ENCODE results near the gene TMEM117. TPM values are rescaled to one million over a fixed set of nuclear protein-coding genes. Genes with fewer than 3 reads are reported as not detected.

The TMEM117 gene
- total RNA-seq, 2 donors from 2014 or later = 7.3 to 30.8 TPM

- H3K27me3 ChIP-seq (replicated peaks; ENCODE audit: insufficient read depth) = no peaks in the 10 kb centered on the region
- DNase-seq (ENCODE audit: low spot score) (no peak), ATAC-seq (ENCODE audit: insufficient number of reproducible peaks, low FRiP score, low read depth) (no peak)
- H3K27ac ChIP-seq = no peak overlapping the region
- H3K4me1 ChIP-seq (ENCODE audit: control insufficient read depth in 1 of 2, low read depth in 2 of 2) = no peaks in the 10 kb centered on the region
- H3K9me3 ChIP-seq = no peaks in the 10 kb centered on the region
- no peak overlapping the region for H3K4me3 ChIP-seq
- H3K36me3 ChIP-seq = no peaks in the 10 kb centered on the region
- TF ChIP-seq CTCF (IDR thresholded peaks at IDR 0.05) = no peak
Measured at GRCh38 chr12:44431647-44432343, 595.9 kb downstream of the TMEM117 start.

- Histone ChIP-seq H3K27me3 (replicated peaks; ENCODE audit: insufficient read depth) (no peaks in the 10 kb centered on the region), H3K4me3 (no peak overlapping the region), H3K9me3 (no peaks in the 10 kb centered on the region), H3K36me3 (no peaks in the 10 kb centered on the region), H3K4me1 (ENCODE audit: control insufficient read depth in 1 of 2, low read depth in 2 of 2) (no peaks in the 10 kb centered on the region), H3K27ac (no peak overlapping the region)
- no peak for TF ChIP-seq CTCF (IDR thresholded peaks at IDR 0.05)
- ATAC-seq (ENCODE audit: insufficient number of reproducible peaks, low FRiP score, low read depth) = no peak
- DNase-seq (ENCODE audit: low spot score) = no peak
Measured at GRCh38 chr12:44433659-44434058, 597.8 kb downstream of the TMEM117 start.

GRCh38 chr12:44436756-44437155 lies 600.9 kb downstream of the TMEM117 start:
- H3K9me3 ChIP-seq = no peaks in the 10 kb centered on the region
- H3K36me3 ChIP-seq = no peaks in the 10 kb centered on the region
- ATAC-seq (ENCODE audit: insufficient number of reproducible peaks, low FRiP score, low read depth) = no peak
- no peak for DNase-seq (ENCODE audit: low spot score)
- H3K27ac ChIP-seq = no peak overlapping the region
- TF ChIP-seq CTCF (IDR thresholded peaks at IDR 0.05) = no peak
- H3K4me1 ChIP-seq (ENCODE audit: control insufficient read depth in 1 of 2, low read depth in 2 of 2) = no peaks in the 10 kb centered on the region
- no peak overlapping the region for H3K4me3 ChIP-seq
- H3K27me3 ChIP-seq (replicated peaks; ENCODE audit: insufficient read depth) = no peaks in the 10 kb centered on the region

Other genes starting within 250 kb of the TMEM117 start
- gene PUS7L, start 77.3 kb upstream of the TMEM117 start, total RNA-seq = 1 to 10 TPM; 7.6 to 8.9 TPM
- gene IRAK4, start 77.1 kb upstream of the TMEM117 start, total RNA-seq = 10 to 100 TPM; 38.4 to 68.8 TPM
- gene TWF1, start 29.8 kb upstream of the TMEM117 start, total RNA-seq = 100 to 1,000 TPM in 1 of 2 donors, 10 to 100 TPM in 1; 70.8 to 108 TPM